IMR-90 (cell line): ENCODE results near the gene LY6G5C. TPM values are rescaled to one million over a fixed set of nuclear protein-coding genes. Genes with fewer than 3 reads are reported as not detected.

Experiments used
- ATAC-seq: fragments of 200-7000 bp; cut with Tn5 transposase; 2 replicates; pipeline ENCODE4 v1.9.1; 2020; ENCODE audit warnings: low read depth, mild to moderate bottlenecking, moderate library complexity
- BruUV-seq: library from RNA; stranded (reverse); fragments of 400-500 nt; replicated peaks from 2 replicates; lab custom pipeline; 2021; lab: Mats Ljungman, UMichigan
- CTCF ChIA-PET: fragments of 300-600 bp; formaldehyde crosslinking; extraction: SDS; loops from one replicate; lab custom pipeline; 2021; ENCODE audit warnings: antibody characterized with exemption; lab: Yijun Ruan, JAX
- POLR2A ChIA-PET: fragments of 300-600 bp; sonication (Branson Sonifier 250); formaldehyde crosslinking; loops from one replicate; lab custom pipeline; 2022; ENCODE audit warnings: antibody characterized with exemption; ENCODE audit not compliant: unreplicated experiment; lab: Charles Lee
- DNase-seq: peaks from one replicate; pipeline ENCODE4 v3.0.0; 2013
- H2AFZ ChIP-seq: replicated peaks from 2 replicates; pipeline ENCODE3; 2013; ENCODE audit warnings: low read length, mild to moderate bottlenecking; ENCODE audit not compliant: poor library complexity
- H2AK5ac ChIP-seq: 2 replicates; pipeline ENCODE4 v1.6.1; 2013; ENCODE audit warnings: low read depth, low read length, inconsistent platforms
- H2AK9ac ChIP-seq: replicated peaks from 2 replicates; pipeline ENCODE3; 2013; ENCODE audit warnings: mild to moderate bottlenecking, low read depth, low read length, moderate library complexity; ENCODE audit not compliant: poor library complexity
- H2BK120ac ChIP-seq: 2 replicates; pipeline ENCODE4 v1.6.1; 2013; ENCODE audit warnings: low read depth, low read length, inconsistent platforms
- H2BK15ac ChIP-seq: 3 replicates; pipeline ENCODE4 v1.6.1; 2013; ENCODE audit warnings: low read depth, low read length, inconsistent platforms
- H2BK20ac ChIP-seq: 2 replicates; pipeline ENCODE4 v1.6.1; 2013; ENCODE audit warnings: low read depth, mild to moderate bottlenecking, inconsistent platforms, low read length, moderate library complexity
- H2BK5ac ChIP-seq: 2 replicates; pipeline ENCODE4 v1.6.1; 2013; ENCODE audit warnings: mild to moderate bottlenecking, low read depth, low read length, inconsistent platforms; ENCODE audit not compliant: poor library complexity, severe bottlenecking
- H3K14ac ChIP-seq: replicated peaks from 2 replicates; pipeline ENCODE4 v1.6.1; 2013; ENCODE audit warnings: low read depth, low read length, inconsistent platforms
- H3K18ac ChIP-seq: 2 replicates; pipeline ENCODE4 v1.6.1; 2013; ENCODE audit warnings: low read depth, low read length, control low read depth
- H3K23ac ChIP-seq: 2 replicates; pipeline ENCODE4 v1.6.1; 2013; ENCODE audit warnings: low read depth, low read length, inconsistent platforms
- H3K27ac ChIP-seq: 2 replicates; pipeline ENCODE4 v1.5.1; 2013; ENCODE audit warnings: mild to moderate bottlenecking, control low read depth, low read length; ENCODE audit not compliant: insufficient read depth
- H3K27me3 ChIP-seq: 2 replicates; pipeline ENCODE4 v1.6.1; 2013; ENCODE audit warnings: low read length; ENCODE audit not compliant: control insufficient read depth, insufficient read depth
- H3K36me3 ChIP-seq: 2 replicates; pipeline ENCODE4 v1.6.1; 2013; ENCODE audit warnings: low read length, mixed read lengths; ENCODE audit not compliant: control insufficient read depth, insufficient read depth
- H3K4ac ChIP-seq: 2 replicates; pipeline ENCODE4 v1.6.1; 2013; ENCODE audit warnings: low read depth, low read length, inconsistent platforms
- H3K4me1 ChIP-seq: 2 replicates; pipeline ENCODE4 v1.6.1; 2013; ENCODE audit warnings: low read length, mixed read lengths; ENCODE audit not compliant: control insufficient read depth, insufficient read depth
- H3K4me2 ChIP-seq: 2 replicates; pipeline ENCODE4 v1.6.1; 2013; ENCODE audit warnings: low read depth, mild to moderate bottlenecking, control low read depth, low read length, moderate library complexity
- H3K4me3 ChIP-seq: 2 replicates; pipeline ENCODE4 v1.5.1; 2013; ENCODE audit warnings: low read depth, mild to moderate bottlenecking, control low read depth, low read length, moderate library complexity; ENCODE audit not compliant: insufficient read depth
- H3K56ac ChIP-seq: 2 replicates; pipeline ENCODE4 v1.6.1; 2013; ENCODE audit warnings: low read length, inconsistent platforms; ENCODE audit not compliant: insufficient read depth; ENCODE audit errors: extremely low read depth
- H3K79me1 ChIP-seq, 2 experiments: 2 replicates each; pipeline ENCODE4 v1.6.1; 2013; ENCODE audit warnings: low read length in 2 of 2, inconsistent platforms in 1 of 2, low read depth in 1 of 2
- H3K9ac ChIP-seq: 2 replicates; pipeline ENCODE4 v1.6.1; 2013; ENCODE audit warnings: low read depth, low read length, control low read depth
- H3K9me1 ChIP-seq: 2 replicates; pipeline ENCODE4 v1.6.1; 2013; ENCODE audit warnings: low read length, inconsistent platforms; ENCODE audit not compliant: insufficient read depth
- H3K9me3 ChIP-seq: 2 replicates; pipeline ENCODE4 v1.6.1; 2013; ENCODE audit warnings: low read length; ENCODE audit not compliant: control insufficient read depth, insufficient read depth
- H4K20me1 ChIP-seq: 2 replicates; pipeline ENCODE4 v1.6.1; 2013; ENCODE audit warnings: low read length, inconsistent platforms; ENCODE audit not compliant: insufficient read depth
- H4K5ac ChIP-seq: 2 replicates; pipeline ENCODE4 v1.6.1; 2013; ENCODE audit warnings: mild to moderate bottlenecking, low read depth, low read length, control low read depth
- H4K8ac ChIP-seq, 2 experiments: 2 replicates each; pipeline ENCODE4 v1.6.1; 2013; ENCODE audit warnings: low read depth in 2 of 2, low read length in 2 of 2, control low read depth in 1 of 2, inconsistent platforms in 1 of 2
- H4K91ac ChIP-seq: 2 replicates; pipeline ENCODE4 v1.6.1; 2013; ENCODE audit warnings: low read depth, low read length, inconsistent platforms; ENCODE audit not compliant: insufficient read depth
- BHLHE40 ChIP-seq: fragments of 150-350 bp; IDR thresholded peaks from 2 replicates; pipeline ENCODE4 v1.6.1; 2016; ENCODE audit warnings: mild to moderate bottlenecking, low read depth, low read length
- CEBPB ChIP-seq: IDR thresholded peaks from 2 replicates; pipeline ENCODE4 v1.6.1; 2012; ENCODE audit warnings: low read depth, low read length, improper control_type of control experiment
- CHD1 ChIP-seq: IDR thresholded peaks from 2 replicates; pipeline ENCODE4 v1.6.1; 2012; ENCODE audit warnings: low read depth, low read length, improper control_type of control experiment
- CTCF ChIP-seq: conservative IDR thresholded peaks from 2 replicates; pipeline ENCODE4 v1.5.1; 2012; ENCODE audit warnings: mild to moderate bottlenecking, low read depth, low read length, improper control_type of control experiment
- ELK1 ChIP-seq: fragments of 150-350 bp; IDR thresholded peaks from 2 replicates; pipeline ENCODE4 v1.6.1; 2016; ENCODE audit warnings: low read depth, mild to moderate bottlenecking, low read length, moderate library complexity, borderline replicate concordance
- FOS ChIP-seq: fragments of 150-350 bp; IDR thresholded peaks from 2 replicates; pipeline ENCODE4 v1.6.1; 2016; ENCODE audit warnings: low read depth, low read length
- MAZ ChIP-seq: IDR thresholded peaks from 2 replicates; pipeline ENCODE4 v1.6.1; 2012; ENCODE audit warnings: low read depth, mild to moderate bottlenecking, low read length, improper control_type of control experiment, moderate library complexity, borderline replicate concordance
- MXI1 ChIP-seq: IDR thresholded peaks from 2 replicates; pipeline ENCODE4 v1.6.1; 2012; ENCODE audit warnings: low read depth, mild to moderate bottlenecking, low read length, moderate library complexity, borderline replicate concordance
- NFE2L2 ChIP-seq: fragments of 150-350 bp; IDR thresholded peaks from 2 replicates; pipeline ENCODE4 v1.6.1; 2016; ENCODE audit warnings: low read depth, mild to moderate bottlenecking, low read length
- POLR2A ChIP-seq: IDR thresholded peaks from 2 replicates; pipeline ENCODE4 v1.6.1; 2012; ENCODE audit warnings: mild to moderate bottlenecking, low read depth, low read length
- RAD21 ChIP-seq: IDR thresholded peaks from 2 replicates; pipeline ENCODE4 v1.6.1; 2012; ENCODE audit warnings: low read length, improper control_type of control experiment
- RCOR1 ChIP-seq: IDR thresholded peaks from 2 replicates; pipeline ENCODE4 v1.6.1; 2012; ENCODE audit warnings: mild to moderate bottlenecking, low read length, improper control_type of control experiment; ENCODE audit not compliant: insufficient replicate concordance
- RFX5 ChIP-seq: IDR thresholded peaks from 2 replicates; pipeline ENCODE4 v1.8.0; 2012; ENCODE audit warnings: low read depth, mild to moderate bottlenecking, low read length, moderate library complexity
- SMC3 ChIP-seq: fragments of 150-350 bp; IDR thresholded peaks from 2 replicates; pipeline ENCODE4 v1.6.1; 2016; ENCODE audit warnings: low read depth, mild to moderate bottlenecking, antibody characterized with exemption, low read length, moderate library complexity
- USF2 ChIP-seq: fragments of 150-350 bp; IDR thresholded peaks from 2 replicates; pipeline ENCODE4 v1.6.1; 2017; ENCODE audit warnings: mild to moderate bottlenecking, antibody characterized with exemption, low read length, low read depth
- WGBS, 2 experiments: methylation state at CpG; one replicate each; pipeline versions ENCODE4 v1.1.5 to v1.1.7; 2013; ENCODE audit warnings: missing lambda C conversion rate in 2 of 2; ENCODE audit not compliant: insufficient read length in 1 of 2; ENCODE audit errors: extremely low coverage in 2 of 2; 5-methylcytosine and 5-hydroxymethylcytosine counted together
- dilution Hi-C: fragments of 300-500 bp; cut with HindIII; formaldehyde crosslinking; loops from one replicate; pipeline ENCODE4 v1.14.3; 2018; ENCODE audit warnings: low sequenced_read_pairs; ENCODE audit not compliant: unreplicated experiment
- in situ Hi-C: fragments of 300-500 bp; cut with MboI; formaldehyde crosslinking; loops from 3 replicates; pipeline ENCODE4 v1.14.3; 2019; ENCODE audit warnings: low sequenced_read_pairs, inconsistent platforms, mixed read lengths
- intact Hi-C: fragments of 100-400 bp; cut with micrococcal nuclease; formaldehyde crosslinking; loops from 2 replicates; pipeline ENCODE4 v1.10.0; 2022
- polyA plus RNA-seq, 3 experiments: library from polyadenylated mRNA; depleted of rRNA; stranded (reverse); fragments of >200 nt; gene quantifications; 2 replicates each; pipeline ENCODE4 v1.2.3, GENCODE V29; 2012; ENCODE audit warnings: low replicate concordance in 1 of 3
- total RNA-seq: library from RNA; depleted of rRNA; stranded (reverse); fragments of >200 nt; gene quantifications from 2 replicates; pipeline ENCODE4 v1.2.3, GENCODE V29; 2012

The LY6G5C gene
- total and polyA plus RNA-seq, 2 of the 4 experiments (the other 2 are of a cell fraction): 0.18 to 2.0 TPM

- H2BK120ac ChIP-seq: no peak overlapping the region
- no peak overlapping the region for H4K91ac ChIP-seq
- no peak overlapping the region for H2BK15ac ChIP-seq
- no peaks in the 10 kb centered on the region; the same call in 1 of the 2 replicates for H4K20me1 ChIP-seq
- H3K9ac ChIP-seq: no peak overlapping the region
- ChIA-PET POLR2A (no interaction called here), CTCF (no interaction called here)
- no peaks in the 10 kb centered on the region for H3K36me3 ChIP-seq
- dilution Hi-C loops (no loop called here), in situ Hi-C loops (no loop called here), intact Hi-C loops (no loop called here)
- no peak overlapping the region for H3K18ac ChIP-seq
- 90% methylated on average over 7 of the region's 8 CpGs; no CpG with 5 or more reads in 1 of the 2 experiments for WGBS, 2 experiments
- no peak overlapping the region for H3K14ac ChIP-seq
- H3K4me3 ChIP-seq: no peak overlapping the region
- H3K56ac ChIP-seq: no peak overlapping the region
- H4K5ac ChIP-seq: no peak overlapping the region
- ATAC-seq (no peak), DNase-seq (no peak)
- H3K79me1 ChIP-seq: no peaks in the 10 kb centered on the region
- TF ChIP-seq MXI1: no peak
- no peak for TF ChIP-seq ELK1
- TF ChIP-seq POLR2A: no peak
- TF ChIP-seq BHLHE40: no peak
- no peak for TF ChIP-seq RFX5
- no peak for TF ChIP-seq USF2
- no peak for TF ChIP-seq CHD1
- no peak for TF ChIP-seq MAZ
- no peak for TF ChIP-seq RAD21
- no peak for TF ChIP-seq CTCF
- TF ChIP-seq FOS: no peak
- no peak for TF ChIP-seq CEBPB
- TF ChIP-seq NFE2L2: no peak
- no peak for TF ChIP-seq SMC3
- no peak for TF ChIP-seq RCOR1
- no TSS peak for BruUV-seq
- no peak overlapping the region for H3K4me2 ChIP-seq
- H3K4ac ChIP-seq: no peak overlapping the region
- no peaks in the 10 kb centered on the region for H3K9me3 ChIP-seq
- peaks cover 35% of the 10 kb centered on the region for H3K27me3 ChIP-seq
- H3K27ac ChIP-seq: no peak overlapping the region
- 0 out of 2 replicates have a peak overlapping the region, but pooled peaks have one; percentile 3 for H2AK5ac ChIP-seq
- no peak overlapping the region for H3K23ac ChIP-seq
- no peak overlapping the region for H2AFZ ChIP-seq
- H2AK9ac ChIP-seq: no peak overlapping the region
- H3K4me1 ChIP-seq: no peaks in the 10 kb centered on the region
- no peak overlapping the region for H2BK5ac ChIP-seq
- H3K9me1 ChIP-seq: no peaks in the 10 kb centered on the region
- no peak overlapping the region for H4K8ac ChIP-seq
- H2BK20ac ChIP-seq: no peak overlapping the region
These were observed 31.4 kb upstream of the LY6G5C start for GRCh38 chr6:31712296-31712695.
